ENCODE data around the gene SMKR1. TPM values are rescaled to one million over a fixed set of nuclear protein-coding genes. Genes with fewer than 3 reads are reported as not detected.

The SMKR1 gene
- total RNA-seq, 1 experiment from 2014 or later = 1.4 TPM

- intact Hi-C loops (cut with micrococcal nuclease; ENCODE audit: unreplicated experiment) = no loop called here
- BruUV-seq (replicated peaks) = no TSS peak
- POLR2A ChIA-PET = no interaction called here
Measured at GRCh38 chr7:129529643-129530042, 27.3 kb downstream of the SMKR1 start.

GRCh38 chr7:129530795-129531391 is 28.6 kb downstream of the SMKR1 start:
- no peak overlapping the region for H3K4me3 ChIP-seq (ENCODE audit: low read depth in 2 of 2, low read length in 2 of 2)
- ChIA-PET POLR2A (no interaction called here), CTCF (no interaction called here)
- H3K27ac ChIP-seq (ENCODE audit: low read length) = no peak overlapping the region
- intact Hi-C loops (cut with micrococcal nuclease; ENCODE audit: unreplicated experiment) = no loop called here
- TF ChIP-seq TCF7L2 (IDR thresholded peaks at IDR 0.05; ENCODE audit: low read depth, low read length) = no peak
- no peak for TF ChIP-seq REST (IDR thresholded peaks at IDR 0.05; ENCODE audit: insufficient read depth in 1 of 2, low read depth in 2 of 2, low read length in 1 of 2)
- TF ChIP-seq SIN3A (IDR thresholded peaks at IDR 0.05; ENCODE audit: borderline replicate concordance, insufficient read depth, low read depth, low read length) = no peak
- no peak for TF ChIP-seq CTCF (IDR thresholded peaks at IDR 0.05)
- no peak for TF ChIP-seq POLR2AphosphoS5 (IDR thresholded peaks at IDR 0.05; ENCODE audit: low read depth, low read length)
- no peaks in the 10 kb centered on the region for H3K36me3 ChIP-seq (ENCODE audit: control insufficient read depth, insufficient read depth, low read length)
- no peaks in the 10 kb centered on the region for H3K4me1 ChIP-seq (ENCODE audit: control insufficient read depth, insufficient read depth, low read length)
- no peaks in the 10 kb centered on the region for H3K27me3 ChIP-seq (ENCODE audit: control insufficient read depth, insufficient read depth, low read length)
- peak; percentile 93 for DNase-seq (ENCODE audit: low read depth, low spot score)
- peak; percentile 66 for ATAC-seq
- in situ Hi-C loops (cut with HindIII; ENCODE audit: low pct_unique_long_range_greater_than_20kb, low sequenced_read_pairs) = no loop called here
- no peaks in the 10 kb centered on the region for H3K9me3 ChIP-seq (ENCODE audit: control insufficient read depth, insufficient read depth, low read depth, low read length)
- no TSS peak for BruUV-seq (replicated peaks)

More at GRCh38 chr7:129529643-129530042, 27.3 kb downstream of the SMKR1 start:
- H3K4me3 ChIP-seq (ENCODE audit: low read depth in 2 of 2, low read length in 2 of 2) = no peak overlapping the region
- CTCF ChIA-PET = no interaction called here
- no peak for ATAC-seq
- TF ChIP-seq CTCF (IDR thresholded peaks at IDR 0.05) (no peak), REST (IDR thresholded peaks at IDR 0.05; ENCODE audit: insufficient read depth in 1 of 2, low read depth in 2 of 2, low read length in 1 of 2) (no peak), SIN3A (IDR thresholded peaks at IDR 0.05; ENCODE audit: borderline replicate concordance, insufficient read depth, low read depth, low read length) (no peak), POLR2AphosphoS5 (IDR thresholded peaks at IDR 0.05; ENCODE audit: low read depth, low read length) (no peak), TCF7L2 (IDR thresholded peaks at IDR 0.05; ENCODE audit: low read depth, low read length) (no peak)
- in situ Hi-C loops (cut with HindIII; ENCODE audit: low pct_unique_long_range_greater_than_20kb, low sequenced_read_pairs) = no loop called here
- no peaks in the 10 kb centered on the region for H3K27me3 ChIP-seq (ENCODE audit: control insufficient read depth, insufficient read depth, low read length)
- H3K9me3 ChIP-seq (ENCODE audit: control insufficient read depth, insufficient read depth, low read depth, low read length) = no peaks in the 10 kb centered on the region
- no peaks in the 10 kb centered on the region for H3K36me3 ChIP-seq (ENCODE audit: control insufficient read depth, insufficient read depth, low read length)
- no peaks in the 10 kb centered on the region for H3K4me1 ChIP-seq (ENCODE audit: control insufficient read depth, insufficient read depth, low read length)
- no peak overlapping the region for H3K27ac ChIP-seq (ENCODE audit: low read length)
- DNase-seq (ENCODE audit: low read depth, low spot score) = no peak

Data from Panc1 (cell line).